HG03571 (cell line): ENCODE results near the gene SLC39A2.
"Not testable (repeated sequence)": the region's sequence is repeated elsewhere in the genome, so short reads cannot be mapped to it uniquely, and the experiment has no call there.

Experiments
- ATAC-seq: cut with Tn5 transposase; IDR thresholded peaks from one replicate; pipeline ENCODE4 v1.9.1; 2021; ENCODE audit not compliant: unreplicated experiment

The SLC39A2 gene

GRCh38 chr14:21024585-21025370 lies 25.7 kb downstream of the SLC39A2 start, which contains the start of gene NDRG2:
Gene NDRG2, minus strand, starts transcription at chr14:21025061. Its CDS starts 1,746 bp downstream, at chr14:21023315.
- ATAC-seq = no peak

GRCh38 chr14:21025371-21026273 lies 26.5 kb downstream of the SLC39A2 start:
- no peak for ATAC-seq

GRCh38 chr14:21026274-21026987 lies 27.3 kb downstream of the SLC39A2 start:
- no peak for ATAC-seq

- ATAC-seq = no peak
Observed at GRCh38 chr14:21026988-21027315, 27.9 kb downstream of the SLC39A2 start.

- ATAC-seq = no peak
Observed at GRCh38 chr14:21029917-21030316, 30.8 kb downstream of the SLC39A2 start, which contains the start of gene TPPP2. Gene TPPP2, plus strand, starts transcription at chr14:21030217. Its CDS starts 365 bp downstream, at chr14:21030582.

GRCh38 chr14:21030531-21030930 lies 31.4 kb downstream of the SLC39A2 start:
- no peak for ATAC-seq

- ATAC-seq = no peak
Observed at GRCh38 chr14:21032326-21033132, 33.4 kb downstream of the SLC39A2 start.

GRCh38 chr14:21033133-21033698 lies 34.1 kb downstream of the SLC39A2 start:
- ATAC-seq = no peak

GRCh38 chr14:21034707-21035106 lies 35.6 kb downstream of the SLC39A2 start, which contains the start of gene RNASE13:
Gene RNASE13, minus strand, starts transcription at chr14:21034807. Its CDS starts 519 bp downstream, at chr14:21034288.
- no peak for ATAC-seq

- ATAC-seq = no peak
Observed at GRCh38 chr14:21036751-21037150, 37.7 kb downstream of the SLC39A2 start.

GRCh38 chr14:21037156-21037555 lies 38.1 kb downstream of the SLC39A2 start:
- no peak for ATAC-seq

GRCh38 chr14:21038441-21039422 lies 39.6 kb downstream of the SLC39A2 start:
- ATAC-seq = no peak

- no peak for ATAC-seq
Observed at GRCh38 chr14:21039585-21040369, 40.7 kb downstream of the SLC39A2 start.

GRCh38 chr14:21040370-21040925 lies 41.4 kb downstream of the SLC39A2 start:
- no peak for ATAC-seq

GRCh38 chr14:21040941-21041340 lies 41.8 kb downstream of the SLC39A2 start:
- not testable (repeated sequence) for ATAC-seq

- no peak for ATAC-seq
Observed at GRCh38 chr14:21041676-21042433, 42.8 kb downstream of the SLC39A2 start, which contains the start of gene RNASE7. Gene RNASE7, plus strand, starts transcription at chr14:21042362. Its CDS starts 631 bp downstream, at chr14:21042993.

GRCh38 chr14:21042918-21043317 lies 43.8 kb downstream of the SLC39A2 start:
- no peak for ATAC-seq
